Tibial artery (tissue), 4 donors: Measurements from ENCODE around the gene HNRNPH1.

Experiments used
- DNase-seq, 2 donors: peaks; one replicate each; pipeline ENCODE4 v3.0.0-alpha.2; 2019
- H3K27ac ChIP-seq, 2 donors: fragments of 200-600 bp; sonication (generic) in 1 of 2; 1 replicate in 1 of 2; 2 replicates in 1 of 2; pipeline ENCODE4 v1.5.1; 2018 to 2019; ENCODE audit warnings: mild to moderate bottlenecking in 1 of 2
- H3K27me3 ChIP-seq, 2 donors: fragments of 200-600 bp; sonication (generic) in 1 of 2; one replicate each; pipeline versions ENCODE4 v1.5.1 to v1.6.0; 2016 to 2019
- H3K36me3 ChIP-seq, 3 donors: fragments of 200-600 bp; sonication (generic) in 2 of 3; one replicate each; pipeline ENCODE4 v1.5.1; 2016 to 2019; ENCODE audit warnings: mild to moderate bottlenecking in 2 of 3
- H3K4me1 ChIP-seq, 4 donors: fragments of 200-600 bp; sonication (generic) in 2 of 4; 1 replicate in 3 of 4; 2 replicates in 1 of 4; pipeline ENCODE4 v1.5.1; 2016 to 2019
- H3K4me3 ChIP-seq, 2 donors: fragments of 200-600 bp; sonication (generic) in 1 of 2; 1 replicate in 1 of 2; 2 replicates in 1 of 2; pipeline ENCODE4 v1.5.1; 2018 to 2019; ENCODE audit warnings: mild to moderate bottlenecking in 2 of 2
- H3K9me3 ChIP-seq, 3 donors: fragments of 200-600 bp; sonication (generic) in 1 of 3; one replicate each; pipeline ENCODE4 v1.5.1; 2016 to 2019
- intact Hi-C: fragments of 100-400 bp; cut with DNase I; formaldehyde crosslinking; loops from one replicate; pipeline ENCODE4 v1.15.0; 2023; ENCODE audit warnings: low total_unique reads
- TF ChIP-seq, protein P1 (sequence below), 2 experiments: fragments of 200-600 bp in 1 of 2; fragments of 450-650 bp in 1 of 2; IDR thresholded peaks; one replicate each; pipeline ENCODE4 v1.5.1; 2017 to 2019; ENCODE audit warnings: antibody characterized with exemption in 2 of 2, mild to moderate bottlenecking in 1 of 2, moderate library complexity in 1 of 2

HNRNPH1 gene

DNA sequence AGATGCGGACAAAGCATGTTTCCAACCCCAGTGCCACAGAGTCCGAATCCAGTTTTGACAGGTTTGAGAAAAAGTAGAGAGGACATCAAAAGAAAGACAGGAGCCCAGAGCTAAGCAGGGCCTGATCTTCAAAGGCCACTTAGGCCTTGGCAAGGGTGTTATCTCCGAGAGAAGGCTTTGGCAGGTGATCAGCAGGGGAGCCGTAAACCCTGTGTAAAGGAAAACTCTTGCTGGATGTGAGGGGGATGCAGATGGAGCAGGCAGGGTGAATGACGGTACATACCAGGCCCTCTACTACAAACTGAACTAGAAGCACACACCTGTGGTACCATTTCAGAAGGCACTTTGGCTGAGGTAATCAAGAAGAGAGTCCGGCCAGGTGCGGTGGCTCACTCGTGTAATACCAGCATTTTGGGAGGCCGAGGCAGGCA lies 1.4 kb upstream of the HNRNPH1 start:
- TF ChIP-seq, protein P1, sequence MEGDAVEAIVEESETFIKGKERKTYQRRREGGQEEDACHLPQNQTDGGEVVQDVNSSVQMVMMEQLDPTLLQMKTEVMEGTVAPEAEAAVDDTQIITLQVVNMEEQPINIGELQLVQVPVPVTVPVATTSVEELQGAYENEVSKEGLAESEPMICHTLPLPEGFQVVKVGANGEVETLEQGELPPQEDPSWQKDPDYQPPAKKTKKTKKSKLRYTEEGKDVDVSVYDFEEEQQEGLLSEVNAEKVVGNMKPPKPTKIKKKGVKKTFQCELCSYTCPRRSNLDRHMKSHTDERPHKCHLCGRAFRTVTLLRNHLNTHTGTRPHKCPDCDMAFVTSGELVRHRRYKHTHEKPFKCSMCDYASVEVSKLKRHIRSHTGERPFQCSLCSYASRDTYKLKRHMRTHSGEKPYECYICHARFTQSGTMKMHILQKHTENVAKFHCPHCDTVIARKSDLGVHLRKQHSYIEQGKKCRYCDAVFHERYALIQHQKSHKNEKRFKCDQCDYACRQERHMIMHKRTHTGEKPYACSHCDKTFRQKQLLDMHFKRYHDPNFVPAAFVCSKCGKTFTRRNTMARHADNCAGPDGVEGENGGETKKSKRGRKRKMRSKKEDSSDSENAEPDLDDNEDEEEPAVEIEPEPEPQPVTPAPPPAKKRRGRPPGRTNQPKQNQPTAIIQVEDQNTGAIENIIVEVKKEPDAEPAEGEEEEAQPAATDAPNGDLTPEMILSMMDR (IDR thresholded peaks at IDR 0.05), result no peak
- intact Hi-C loops, result loop anchor here (5.0 to 10.0 kb wide), 3 partner anchors 50 to 192 kb away; partner anchors contain the start of gene RUFY1
- peak overlapping the region; percentile 99 to 100 for H3K27ac ChIP-seq
- H3K4me1 ChIP-seq, result peaks cover 0 to 37% (median 29%) of the 10 kb centered on the region in 4 donors
- H3K4me3 ChIP-seq, result peak overlapping the region in 1 of 2 donors; percentile 94
- no peaks in the 10 kb centered on the region for H3K9me3 ChIP-seq
- H3K27me3 ChIP-seq, result no peaks in the 10 kb centered on the region
- peak; percentile 23 to 56 for DNase-seq
- peaks cover 13 to 25% (median 20%) of the 10 kb centered on the region in 3 donors for H3K36me3 ChIP-seq

DNA sequence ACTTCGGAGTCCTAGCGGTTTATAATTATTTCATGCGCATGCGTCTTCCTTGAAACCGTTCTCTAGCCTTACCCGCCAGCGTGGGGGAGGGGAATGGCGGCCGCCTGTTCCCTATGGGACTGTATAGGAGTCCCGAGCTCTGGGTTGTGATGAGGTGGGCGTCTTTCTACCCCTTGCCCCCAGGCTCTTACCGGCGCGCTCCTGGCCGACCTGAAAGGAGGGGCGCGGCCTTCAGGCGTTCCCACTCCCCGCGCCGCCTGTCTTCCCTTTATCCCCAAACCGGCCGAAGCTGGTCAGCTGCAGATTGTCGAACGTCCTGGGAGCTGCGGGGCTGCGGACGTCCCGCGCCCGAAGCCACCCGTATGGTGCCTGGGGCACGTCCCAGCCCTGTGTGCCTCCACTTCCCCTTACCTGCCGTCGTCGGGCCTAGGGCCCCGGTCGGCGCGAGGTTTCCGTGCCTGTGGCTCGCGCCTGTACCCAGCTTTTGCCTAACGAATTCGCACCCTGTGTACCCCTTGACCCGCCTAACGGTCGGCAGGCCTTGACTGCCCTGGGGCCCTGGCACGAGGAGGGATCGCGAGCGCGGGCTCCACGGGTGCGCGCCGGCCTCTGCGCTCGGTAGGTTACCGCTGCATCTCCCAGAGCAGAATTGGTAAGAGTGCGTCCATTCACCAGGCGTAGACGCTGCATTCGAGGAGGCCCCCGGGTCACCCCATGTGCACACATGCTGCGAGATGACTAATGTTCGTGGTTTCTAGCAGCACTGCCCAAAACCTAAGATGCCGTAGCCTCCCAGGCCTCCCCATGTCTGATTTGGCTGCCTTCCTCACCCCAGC lies 653 bp upstream of the HNRNPH1 start:
- peak; percentile 39 to 73 for DNase-seq
- Histone ChIP-seq H3K4me3 (peak overlapping the region; percentile 94 to 99), H3K9me3 (no peaks in the 10 kb centered on the region), H3K27me3 (no peaks in the 10 kb centered on the region), H3K4me1 (peaks cover 0 to 45% (median 35%) of the 10 kb centered on the region in 4 donors), H3K27ac (peak overlapping the region; percentile 99 to 100), H3K36me3 (peaks cover 20 to 28% (median 27%) of the 10 kb centered on the region in 3 donors)
- TF ChIP-seq, protein P1 (IDR thresholded peaks at IDR 0.05), result peak in 1 of 2 experiments; percentile 1
- intact Hi-C loops, result loop anchor here (5.0 to 10.0 kb wide), 3 partner anchors 51 to 193 kb away; partner anchors contain the start of gene RUFY1

- peaks cover 0 to 68% (median 53%) of the 10 kb centered on the region in 4 donors for H3K4me1 ChIP-seq
- TF ChIP-seq, protein P1 (IDR thresholded peaks at IDR 0.05), result no peak
- peak overlapping the region; percentile 79 to 100 for H3K27ac ChIP-seq
- no peaks in the 10 kb centered on the region for H3K9me3 ChIP-seq
- no peaks in the 10 kb centered on the region for H3K27me3 ChIP-seq
- H3K36me3 ChIP-seq, result peaks cover 44 to 51% (median 50%) of the 10 kb centered on the region in 3 donors
- intact Hi-C loops, result loop anchor here (5.0 to 10.0 kb wide), 3 partner anchors 53 to 196 kb away; partner anchors contain the start of gene RUFY1
- peak overlapping the region; percentile 94 to 99 for H3K4me3 ChIP-seq
- peak; percentile 9 to 46 for DNase-seq
Measured at GRCh38 chr5:179621551-179622214, 1.8 kb downstream of the HNRNPH1 start.

GRCh38 chr5:179620703-179621350 lies 2.6 kb downstream of the HNRNPH1 start:
- Histone ChIP-seq H3K36me3 (peaks cover 53 to 60% (median 59%) of the 10 kb centered on the region in 3 donors), H3K4me1 (peaks cover 0 to 76% (median 54%) of the 10 kb centered on the region in 4 donors), H3K9me3 (no peaks in the 10 kb centered on the region), H3K27ac (peak overlapping the region in 1 of 2 donors; percentile 100), H3K27me3 (no peaks in the 10 kb centered on the region), H3K4me3 (peak overlapping the region; percentile 94 to 99)
- intact Hi-C loops, result loop anchor here (5.0 to 10.0 kb wide), 3 partner anchors 54 to 196 kb away; partner anchors contain the start of gene RUFY1
- TF ChIP-seq, protein P1 (IDR thresholded peaks at IDR 0.05), result no peak
- DNase-seq, result no peak

GRCh38 chr5:179620293-179620692 lies 3.2 kb downstream of the HNRNPH1 start:
- H3K36me3 ChIP-seq, result peaks cover 58 to 65% (median 63%) of the 10 kb centered on the region in 3 donors
- intact Hi-C loops, result loop anchor here (5.0 to 10.0 kb wide), 3 partner anchors 55 to 197 kb away; partner anchors contain the start of gene RUFY1
- peak in 1 of 2 donors; percentile 7 for DNase-seq
- TF ChIP-seq, protein P1 (IDR thresholded peaks at IDR 0.05), result no peak
- H3K9me3 ChIP-seq, result no peaks in the 10 kb centered on the region
- peaks cover 0 to 82% (median 54%) of the 10 kb centered on the region in 4 donors for H3K4me1 ChIP-seq
- no peaks in the 10 kb centered on the region for H3K27me3 ChIP-seq
- peak overlapping the region in 1 of 2 donors; percentile 100 for H3K27ac ChIP-seq
- H3K4me3 ChIP-seq, result peak overlapping the region; percentile 94 to 99
